GM10847 (cell line): ENCODE data around the gene ZNF687.

Source experiments
- POLR2A ChIP-seq: IDR thresholded peaks from 2 replicates; pipeline ENCODE4 v1.6.1; 2011; ENCODE audit not compliant: insufficient read length; ENCODE audit errors: extremely low read depth

The ZNF687 gene

GRCh38 chr1:151290709-151291303 is 8.7 kb downstream of the ZNF687 start:
- TF ChIP-seq POLR2A: no peak

GRCh38 chr1:151292207-151293030 is 10.3 kb downstream of the ZNF687 start:
- TF ChIP-seq POLR2A: no peak

GRCh38 chr1:151293093-151293492 is 11.0 kb downstream of the ZNF687 start:
- TF ChIP-seq POLR2A: no peak

- TF ChIP-seq POLR2A: no peak
These were observed 12.8 kb downstream of the ZNF687 start for GRCh38 chr1:151294742-151295462.

- TF ChIP-seq POLR2A: no peak
These were observed 27.8 kb downstream of the ZNF687 start for GRCh38 chr1:151309811-151310323.

GRCh38 chr1:151311011-151311410 is 28.9 kb downstream of the ZNF687 start:
- no peak for TF ChIP-seq POLR2A

GRCh38 chr1:151311589-151312331 is 29.7 kb downstream of the ZNF687 start:
- no peak for TF ChIP-seq POLR2A

- no peak for TF ChIP-seq POLR2A
These were observed 30.3 kb downstream of the ZNF687 start for GRCh38 chr1:151312411-151312810.

GRCh38 chr1:151312826-151313225 is 30.7 kb downstream of the ZNF687 start:
- no peak for TF ChIP-seq POLR2A

GRCh38 chr1:151313501-151313900 is 31.4 kb downstream of the ZNF687 start:
- TF ChIP-seq POLR2A: no peak

GRCh38 chr1:151314137-151314875 is 32.2 kb downstream of the ZNF687 start:
- TF ChIP-seq POLR2A: no peak

GRCh38 chr1:151315565-151316235 is 33.6 kb downstream of the ZNF687 start:
- no peak for TF ChIP-seq POLR2A

- TF ChIP-seq POLR2A: no peak
These were observed 36.9 kb downstream of the ZNF687 start for GRCh38 chr1:151318975-151319374.

GRCh38 chr1:151324390-151324930 is 42.4 kb downstream of the ZNF687 start:
- TF ChIP-seq POLR2A: no peak
